SU-DHL-6 (cell line): ENCODE data around the gene AXIN2.

Experiments
- H2AFZ ChIP-seq: fragments of 200-600 bp; sonication (generic); 2 replicates; pipeline ENCODE4 v1.6.1; 2014; ENCODE audit warnings: low read depth, mild to moderate bottlenecking, moderate library complexity, mixed read lengths, antibody characterized with exemption, low read length; ENCODE audit not compliant: severe bottlenecking
- H3F3A ChIP-seq: fragments of 200-600 bp; shearing (Covaris generic); 2 replicates; pipeline ENCODE4 v1.6.0; 2016; ENCODE audit warnings: antibody characterized with exemption, mild to moderate bottlenecking; ENCODE audit not compliant: insufficient read depth
- H3K27ac ChIP-seq: fragments of 200-600 bp; sonication (generic); 2 replicates; pipeline ENCODE4 v1.5.1; 2016; ENCODE audit warnings: low read depth, mild to moderate bottlenecking, low read length, moderate library complexity, mixed read lengths
- H3K27me3 ChIP-seq: fragments of 200-600 bp; sonication (generic), shearing (Covaris generic); 2 replicates; pipeline ENCODE4 v1.6.0; 2014; ENCODE audit warnings: mild to moderate bottlenecking, low read length
- H3K36me3 ChIP-seq: fragments of 200-600 bp; sonication (generic); 2 replicates; pipeline ENCODE4 v1.6.1; 2014; ENCODE audit warnings: mild to moderate bottlenecking, low read length, mixed read lengths
- H3K4me2 ChIP-seq: fragments of 300-600, 200-600 bp; shearing (Covaris generic), sonication (generic); 2 replicates; pipeline ENCODE4 v1.6.0; 2014; ENCODE audit warnings: low read length, low read depth, mild to moderate bottlenecking; ENCODE audit not compliant: poor library complexity, severe bottlenecking
- H3K4me3 ChIP-seq: fragments of 200-600 bp; sonication (generic); 2 replicates; pipeline ENCODE4 v1.5.1; 2014; ENCODE audit warnings: antibody characterized with exemption, low read length, mild to moderate bottlenecking, mixed read lengths; ENCODE audit not compliant: insufficient read depth, poor library complexity, severe bottlenecking
- H3K79me2 ChIP-seq: fragments of 200-600 bp; sonication (generic); 2 replicates; pipeline ENCODE4 v1.6.1; 2014; ENCODE audit warnings: mild to moderate bottlenecking, low read length, moderate library complexity; ENCODE audit not compliant: insufficient read depth
- H3K9ac ChIP-seq: fragments of 200-600 bp; sonication (generic); 2 replicates; pipeline ENCODE4 v1.7.0; 2014; ENCODE audit warnings: mild to moderate bottlenecking, low read length
- H3K9me2 ChIP-seq: fragments of 200-600 bp; sonication (generic); replicated peaks from 2 replicates; pipeline ENCODE4 v1.6.1; 2014; ENCODE audit warnings: low read length; ENCODE audit not compliant: insufficient read depth
- H3K9me3 ChIP-seq: fragments of 200-600 bp; sonication (generic); 2 replicates; pipeline ENCODE4 v1.6.1; 2014; ENCODE audit warnings: low read length, mixed read lengths; ENCODE audit not compliant: insufficient read depth
- H4K20me1 ChIP-seq: fragments of 200-600 bp; sonication (generic); 2 replicates; pipeline ENCODE4 v1.6.1; 2014; ENCODE audit warnings: low read depth, mild to moderate bottlenecking, antibody characterized with exemption, low read length, moderate library complexity, mixed read lengths
- CTCF ChIP-seq: fragments of 200-600 bp; sonication (generic); IDR thresholded peaks from one replicate; pipeline ENCODE4 v1.5.1; 2017; ENCODE audit warnings: antibody characterized with exemption, mild to moderate bottlenecking, low read length, moderate library complexity; ENCODE audit not compliant: insufficient read depth, poor library complexity, severe bottlenecking
- EZH2phosphoT487 ChIP-seq: fragments of 200-600 bp; sonication (generic), shearing (Covaris generic); conservative IDR thresholded peaks from 2 replicates; pipeline ENCODE4 v1.6.1; 2018; ENCODE audit warnings: mild to moderate bottlenecking, antibody characterized with exemption, low read length, moderate library complexity, mixed read lengths

The AXIN2 gene

GRCh38 chr17:65556014-65556909 lies 5.2 kb downstream of the AXIN2 start:
- TF ChIP-seq EZH2phosphoT487 (no peak), CTCF (peak; percentile 94)
- Histone ChIP-seq H3K36me3 (no peaks in the 10 kb centered on the region), H3K4me2 (no peak overlapping the region), H3K4me3 (no peak overlapping the region), H3F3A (no peaks in the 10 kb centered on the region), H3K27me3 (no peaks in the 10 kb centered on the region), H3K27ac (no peak overlapping the region), H3K9me3 (no peaks in the 10 kb centered on the region), H4K20me1 (no peaks in the 10 kb centered on the region), H2AFZ (no peak overlapping the region), H3K9me2 (no peaks in the 10 kb centered on the region), H3K79me2 (no peaks in the 10 kb centered on the region), H3K9ac (no peak overlapping the region)

- no peak for TF ChIP-seq CTCF
- no peak for TF ChIP-seq EZH2phosphoT487
- H3K27me3 ChIP-seq = no peaks in the 10 kb centered on the region
- no peaks in the 10 kb centered on the region for H3K9me3 ChIP-seq
- no peaks in the 10 kb centered on the region for H3K36me3 ChIP-seq
- no peak overlapping the region for H3K27ac ChIP-seq
- H3K4me3 ChIP-seq = no peak overlapping the region
- H3K9me2 ChIP-seq = no peaks in the 10 kb centered on the region
- H3F3A ChIP-seq = no peaks in the 10 kb centered on the region
- H2AFZ ChIP-seq = no peak overlapping the region
- no peak overlapping the region for H3K9ac ChIP-seq
- no peaks in the 10 kb centered on the region for H4K20me1 ChIP-seq
- H3K4me2 ChIP-seq = no peak overlapping the region
- no peaks in the 10 kb centered on the region for H3K79me2 ChIP-seq
Measured at GRCh38 chr17:65554553-65555223, 6.8 kb downstream of the AXIN2 start.

- no peaks in the 10 kb centered on the region for H3K9me2 ChIP-seq
- no peak overlapping the region for H3K9ac ChIP-seq
- no peaks in the 10 kb centered on the region for H3K27me3 ChIP-seq
- H3K4me3 ChIP-seq = no peak overlapping the region
- no peak for TF ChIP-seq CTCF
- TF ChIP-seq EZH2phosphoT487 = no peak
- no peaks in the 10 kb centered on the region for H3K79me2 ChIP-seq
- no peak overlapping the region for H3K4me2 ChIP-seq
- no peaks in the 10 kb centered on the region for H3K36me3 ChIP-seq
- no peaks in the 10 kb centered on the region for H4K20me1 ChIP-seq
- no peaks in the 10 kb centered on the region for H3F3A ChIP-seq
- no peak overlapping the region for H3K27ac ChIP-seq
- no peak overlapping the region for H2AFZ ChIP-seq
- H3K9me3 ChIP-seq = no peaks in the 10 kb centered on the region
Measured at GRCh38 chr17:65553646-65554552, 7.5 kb downstream of the AXIN2 start.
